HG03025 (cell line): ENCODE measurements around the gene MYH6.
"Not testable (repeated sequence)": the region's sequence is repeated elsewhere in the genome, so short reads cannot be mapped to it uniquely, and the experiment has no call there.

Experiments used
- ATAC-seq: cut with Tn5 transposase; IDR thresholded peaks from one replicate; pipeline ENCODE4 v1.9.1; 2021; ENCODE audit warnings: mild to moderate bottlenecking, moderate library complexity; ENCODE audit not compliant: unreplicated experiment, low FRiP score

The MYH6 gene

DNA sequence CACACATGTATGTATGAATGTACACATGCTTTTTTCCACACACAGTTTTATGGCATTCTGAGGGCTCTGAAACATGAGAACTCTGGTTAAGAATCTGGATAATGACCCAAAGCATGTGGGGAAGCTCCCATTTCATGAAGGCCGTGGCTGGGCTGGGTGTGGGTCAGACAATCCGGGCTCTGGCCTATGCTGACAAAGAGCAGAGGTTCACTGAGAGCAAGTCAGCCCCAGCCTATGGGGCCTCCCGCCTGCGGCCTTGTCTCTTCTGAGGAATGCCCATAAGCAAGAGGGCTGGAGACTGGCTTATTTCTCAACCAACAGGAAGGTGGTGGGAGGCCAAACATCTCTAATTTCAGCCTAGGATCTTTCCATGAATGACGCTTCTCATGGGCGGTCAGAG is 8.5 kb downstream of the MYH6 start:
- no peak for ATAC-seq

DNA sequence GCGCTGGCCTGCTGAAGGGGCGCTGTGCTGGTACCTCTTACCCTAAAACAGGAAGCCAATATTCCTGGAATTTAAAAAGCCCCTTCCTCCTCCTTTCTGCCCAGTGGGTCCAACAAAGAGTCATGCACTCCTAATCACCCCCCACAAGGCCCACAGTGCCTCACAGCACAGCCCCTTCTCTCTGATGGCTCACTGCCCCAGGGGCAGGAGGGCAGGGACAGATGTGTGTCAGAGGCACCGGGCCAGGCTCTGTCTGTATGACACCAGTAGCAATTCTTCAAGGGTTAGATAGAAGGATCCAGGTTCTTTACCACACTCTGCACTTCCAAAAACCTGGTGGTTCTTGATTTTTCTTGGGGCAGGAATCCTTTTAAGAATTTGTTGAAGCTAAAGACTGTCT is 8.9 kb downstream of the MYH6 start:
- no peak for ATAC-seq

DNA sequence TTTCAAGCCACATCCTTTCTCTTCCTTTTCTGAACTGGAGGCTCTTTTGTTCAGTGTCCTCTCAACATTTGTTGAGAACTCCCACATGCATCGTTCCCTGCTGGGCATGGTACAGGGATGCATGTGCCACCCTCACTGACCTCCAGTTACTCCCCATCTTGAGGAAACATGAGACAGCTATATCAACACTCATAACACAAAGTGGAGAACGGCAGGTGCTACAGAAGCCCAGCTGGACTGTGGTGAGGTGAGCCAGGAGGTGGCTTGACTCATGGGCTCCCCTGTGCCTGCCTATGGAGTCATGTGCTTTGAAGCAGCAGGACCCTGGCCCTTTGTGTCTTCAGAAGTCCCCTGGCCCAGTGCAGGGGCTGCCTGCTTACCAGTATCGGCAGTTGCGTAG is 9.7 kb downstream of the MYH6 start:
- ATAC-seq = no peak

DNA sequence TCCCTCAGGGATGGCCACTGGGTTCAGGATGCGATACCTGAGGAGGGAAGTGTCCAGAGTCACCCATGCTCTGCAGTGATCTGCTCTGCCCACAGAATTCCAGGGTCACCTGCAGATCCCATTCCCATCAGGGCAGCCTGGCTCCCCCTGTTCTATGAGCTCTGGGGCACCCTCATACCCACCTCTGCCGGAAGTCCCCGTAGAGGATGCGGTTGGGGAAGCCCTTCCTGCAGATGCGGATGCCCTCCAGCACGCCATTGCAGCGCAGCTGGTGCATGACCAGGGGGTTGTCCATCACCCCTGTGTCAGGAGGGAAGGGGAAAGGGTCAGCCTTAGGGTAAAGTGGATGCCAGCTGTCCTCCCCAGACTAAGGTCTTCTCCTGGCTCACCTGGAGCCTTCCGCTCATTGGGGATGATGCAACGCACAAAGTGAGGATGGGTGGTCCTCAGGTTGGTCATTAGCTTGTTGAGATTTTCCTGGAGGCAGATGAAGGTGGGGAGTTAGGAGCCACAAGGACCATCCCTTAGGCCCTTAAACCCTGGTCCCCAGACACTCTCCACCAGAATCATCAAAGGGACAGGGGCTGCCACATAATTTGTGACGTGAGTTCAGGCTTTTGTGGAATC is 11.2 kb downstream of the MYH6 start:
- no peak for ATAC-seq

DNA sequence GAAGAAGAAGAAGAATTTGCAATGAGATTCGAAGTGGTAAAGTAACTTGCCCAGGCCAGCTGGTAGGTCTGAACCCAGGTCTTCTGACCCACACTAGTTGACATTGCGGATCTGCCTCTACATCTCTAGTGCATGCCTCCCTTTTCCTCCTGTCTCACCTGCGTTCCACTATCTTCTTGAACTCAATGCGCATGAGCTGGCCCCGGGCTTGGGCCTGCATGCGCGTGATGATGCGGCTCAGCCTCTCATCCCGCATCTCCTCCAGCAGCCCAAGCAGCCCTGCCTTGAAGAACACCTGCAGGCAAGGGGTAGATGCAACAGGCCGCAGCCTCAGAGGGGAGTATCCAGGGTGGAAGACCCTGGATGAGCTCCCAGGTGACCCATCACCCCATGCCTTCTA is 11.9 kb downstream of the MYH6 start:
- ATAC-seq = no peak

DNA sequence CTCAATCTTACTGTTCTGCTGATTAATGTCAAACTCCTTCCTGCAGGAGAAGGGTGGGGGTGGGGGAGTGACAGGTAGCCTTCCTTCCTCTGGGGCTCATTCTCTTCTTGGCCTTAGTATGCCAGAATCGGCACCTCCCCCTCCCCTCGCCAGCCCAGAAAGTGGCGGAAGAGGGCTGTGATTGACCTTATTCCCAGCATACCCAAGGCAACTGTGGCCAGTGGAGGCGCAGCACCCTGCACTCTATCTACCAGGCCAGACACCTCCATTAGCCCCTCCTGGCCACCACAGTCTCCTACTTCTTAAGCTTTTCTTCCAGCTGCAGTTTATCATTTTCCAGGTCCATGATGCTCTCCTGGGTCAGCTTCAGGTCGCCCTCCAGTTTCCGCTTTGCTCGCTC is 15.5 kb downstream of the MYH6 start:
- no peak for ATAC-seq

DNA sequence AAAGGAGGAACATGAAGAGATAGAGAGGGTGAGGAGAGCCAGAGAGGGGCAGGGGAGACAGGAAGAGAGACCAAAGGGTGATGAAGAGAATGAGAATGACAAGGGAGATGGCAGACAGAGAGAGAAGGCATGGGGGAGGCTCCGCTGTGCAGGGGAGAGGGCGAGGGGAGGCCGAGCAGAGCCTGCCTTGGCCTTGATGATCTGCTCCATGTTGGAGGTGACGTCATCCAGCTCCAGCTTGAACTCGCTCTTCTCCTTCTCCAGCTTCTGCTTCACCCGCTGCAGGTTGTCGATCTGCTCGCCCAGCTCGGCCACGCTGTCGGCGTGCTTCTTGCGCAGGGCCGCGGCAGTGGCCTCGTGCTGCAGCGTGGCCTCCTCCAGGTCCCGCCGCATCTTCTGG is 18.2 kb downstream of the MYH6 start:
- ATAC-seq = not testable (repeated sequence)

DNA sequence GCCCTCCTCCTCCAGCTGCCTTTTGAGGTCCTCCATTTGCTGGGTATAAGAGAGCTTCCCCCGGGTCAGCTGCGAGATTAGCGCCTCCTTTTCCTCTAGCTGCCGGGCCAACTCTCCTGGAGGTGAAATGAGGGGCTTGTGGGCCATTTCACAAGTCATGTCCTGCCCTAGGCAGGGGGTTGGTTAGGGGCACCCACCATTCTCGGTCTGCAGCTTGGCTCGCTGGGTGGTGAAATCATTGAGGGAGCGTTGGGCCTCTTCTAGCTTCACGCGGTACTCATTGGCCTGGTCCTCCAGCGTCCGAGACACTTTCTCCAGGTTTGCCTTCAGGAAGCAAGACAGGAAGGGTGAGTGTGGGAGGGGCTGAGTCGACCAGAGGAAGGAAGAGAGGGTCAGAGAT is 18.7 kb downstream of the MYH6 start:
- no peak for ATAC-seq

DNA sequence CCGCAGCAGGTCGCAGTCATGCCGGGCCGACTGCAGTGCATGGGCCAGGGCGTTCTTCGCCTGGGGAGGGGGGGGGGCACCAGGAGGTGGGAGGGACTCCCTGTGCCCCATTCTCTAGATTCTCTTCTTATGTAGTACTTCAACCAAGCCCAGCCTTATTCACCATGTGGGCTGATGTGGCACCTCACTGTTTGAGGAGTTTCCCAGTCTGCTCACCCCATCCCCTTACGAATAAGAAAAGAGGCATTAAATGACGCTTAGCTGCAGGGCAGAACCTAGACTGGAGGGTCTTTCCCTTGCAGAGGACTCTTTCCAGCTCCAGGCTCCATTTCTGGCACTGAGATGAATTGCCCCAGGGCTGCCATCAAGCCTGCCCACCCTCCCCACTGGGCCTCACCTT is 19.1 kb downstream of the MYH6 start:
- no peak for ATAC-seq

DNA sequence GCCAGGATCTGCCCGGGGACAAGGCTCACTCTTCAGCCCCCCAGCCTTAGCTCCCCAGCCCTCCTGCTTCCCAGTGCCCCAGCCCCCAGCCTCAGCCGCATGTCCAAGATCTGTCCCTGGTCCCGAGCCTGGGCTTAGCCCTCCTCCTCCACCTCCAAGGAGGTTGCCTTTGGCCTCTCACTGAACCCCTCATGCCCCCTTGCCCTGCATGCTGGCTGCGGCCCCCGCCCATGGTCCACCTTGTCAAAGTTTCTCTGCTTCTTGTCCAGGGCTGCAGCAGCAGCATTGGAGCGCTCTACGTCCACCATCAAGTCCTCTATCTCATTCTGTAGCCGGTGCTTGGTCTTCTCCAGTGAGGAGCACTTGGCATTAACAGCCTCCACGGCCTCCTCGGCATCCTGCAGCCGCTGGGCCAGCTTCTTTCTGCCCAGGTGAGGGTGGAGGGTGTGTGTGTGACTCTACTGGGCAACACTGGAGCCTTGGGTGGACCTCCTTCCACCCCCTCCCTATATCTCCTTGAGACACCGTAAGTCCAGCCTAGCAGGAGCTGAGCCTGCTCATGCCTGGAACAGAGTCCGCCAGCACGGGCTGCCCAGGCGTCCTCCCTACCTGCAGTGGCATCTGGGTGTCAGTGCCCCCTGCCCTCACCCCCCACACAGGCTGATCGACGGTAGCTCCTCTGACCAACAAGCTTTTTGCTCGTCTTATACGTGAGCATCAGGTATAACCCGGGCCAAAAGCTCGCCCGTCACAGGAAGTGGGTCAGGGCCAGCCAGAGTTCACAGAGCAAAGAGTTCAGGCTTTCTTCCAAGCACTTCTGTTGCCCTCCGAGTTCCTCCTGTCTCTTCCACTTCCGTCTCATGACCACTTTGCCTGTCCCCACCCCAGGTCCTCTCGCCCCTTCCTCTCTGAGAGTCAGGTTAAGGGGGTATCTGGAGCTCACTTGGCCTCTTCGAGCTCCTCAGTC is 19.9 kb downstream of the MYH6 start:
- ATAC-seq = no peak

DNA sequence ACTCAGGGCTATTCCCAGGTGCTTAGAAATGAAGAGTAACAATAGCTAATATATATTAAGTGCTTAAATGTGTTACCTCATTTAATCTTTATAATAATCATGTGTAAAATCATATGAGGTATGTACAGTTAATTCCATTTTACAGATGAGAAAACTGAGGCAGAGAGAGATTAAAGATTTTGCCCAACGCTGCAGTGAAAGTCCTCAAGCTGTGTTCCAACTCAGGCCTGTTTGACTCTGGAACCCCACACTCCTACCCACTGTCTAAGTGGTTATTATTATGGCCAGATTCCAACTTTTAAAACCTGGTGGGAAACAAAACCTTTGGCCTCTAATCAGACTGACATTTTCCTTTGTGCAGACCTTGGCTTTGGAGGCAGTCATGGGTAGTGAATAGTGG is 21.1 kb downstream of the MYH6 start:
- ATAC-seq = no peak

DNA sequence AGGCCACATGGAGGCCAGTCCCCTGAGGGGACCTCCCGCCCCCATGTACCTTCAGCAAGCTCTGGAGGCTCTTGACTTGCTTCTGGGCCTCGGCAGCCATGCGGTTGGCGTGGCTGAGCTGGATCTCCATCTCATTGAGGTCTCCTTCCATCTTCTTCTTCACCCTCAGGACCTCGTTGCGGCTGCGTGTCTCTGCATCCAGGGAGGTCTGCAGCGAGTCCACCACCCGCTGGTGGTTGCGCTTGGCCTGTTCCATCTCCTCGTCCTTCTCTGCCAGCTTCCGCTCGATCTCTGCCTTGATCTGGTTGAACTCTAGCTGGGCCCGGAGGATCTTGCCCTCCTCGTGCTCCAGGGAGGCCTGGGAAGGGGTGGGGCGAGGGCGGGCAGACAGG is 21.8 kb downstream of the MYH6 start:
- ATAC-seq = not testable (repeated sequence)

DNA sequence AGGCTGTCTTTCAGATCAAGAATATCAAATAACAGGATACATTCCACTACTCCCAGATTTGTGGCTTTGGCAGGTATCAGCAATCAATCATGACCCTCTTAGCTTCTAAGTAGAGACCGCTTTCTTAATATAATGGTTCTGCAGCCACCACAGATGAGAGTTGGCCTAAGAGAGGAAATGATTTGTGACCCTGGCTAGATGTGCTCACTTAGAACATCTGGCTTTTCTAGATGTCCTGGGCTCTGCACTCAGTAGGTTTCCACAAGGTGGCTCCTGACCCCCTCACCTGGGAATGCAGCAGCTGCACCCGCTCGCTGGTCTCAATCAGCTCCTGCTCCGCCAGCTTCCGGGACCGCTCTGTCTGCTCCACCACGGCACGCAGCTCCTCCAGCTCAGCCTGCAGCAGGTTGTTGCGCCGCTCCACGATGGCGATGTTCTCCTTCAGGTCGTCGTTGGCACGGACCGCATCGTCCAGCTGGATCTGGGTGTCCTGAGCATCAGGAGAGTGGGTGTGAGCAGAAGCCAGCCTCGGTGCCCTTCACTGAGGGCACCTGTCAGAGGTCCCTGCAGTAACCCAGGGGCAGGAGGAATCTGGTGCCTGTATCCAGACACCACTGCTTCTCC is 22.3 kb downstream of the MYH6 start:
- ATAC-seq = no peak

DNA sequence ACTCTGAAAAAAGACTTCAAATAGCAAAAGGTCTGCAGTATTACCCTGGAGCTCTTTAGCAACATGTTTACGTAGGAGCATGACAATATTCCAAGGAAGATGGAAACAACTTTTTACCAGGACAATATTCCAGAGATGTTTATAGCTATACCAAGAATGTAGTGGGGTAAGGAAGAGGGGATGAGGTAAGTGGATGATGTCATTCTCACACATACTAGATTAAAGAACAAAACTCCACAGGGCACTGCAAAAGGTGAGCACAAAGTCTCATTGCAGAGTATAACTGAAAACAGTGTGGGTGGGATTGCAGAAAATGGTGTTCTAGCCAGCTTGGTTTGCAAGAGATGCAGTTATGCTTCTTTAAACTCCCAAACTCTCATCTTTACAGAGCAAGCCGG is 22.8 kb downstream of the MYH6 start:
- no peak for ATAC-seq

DNA sequence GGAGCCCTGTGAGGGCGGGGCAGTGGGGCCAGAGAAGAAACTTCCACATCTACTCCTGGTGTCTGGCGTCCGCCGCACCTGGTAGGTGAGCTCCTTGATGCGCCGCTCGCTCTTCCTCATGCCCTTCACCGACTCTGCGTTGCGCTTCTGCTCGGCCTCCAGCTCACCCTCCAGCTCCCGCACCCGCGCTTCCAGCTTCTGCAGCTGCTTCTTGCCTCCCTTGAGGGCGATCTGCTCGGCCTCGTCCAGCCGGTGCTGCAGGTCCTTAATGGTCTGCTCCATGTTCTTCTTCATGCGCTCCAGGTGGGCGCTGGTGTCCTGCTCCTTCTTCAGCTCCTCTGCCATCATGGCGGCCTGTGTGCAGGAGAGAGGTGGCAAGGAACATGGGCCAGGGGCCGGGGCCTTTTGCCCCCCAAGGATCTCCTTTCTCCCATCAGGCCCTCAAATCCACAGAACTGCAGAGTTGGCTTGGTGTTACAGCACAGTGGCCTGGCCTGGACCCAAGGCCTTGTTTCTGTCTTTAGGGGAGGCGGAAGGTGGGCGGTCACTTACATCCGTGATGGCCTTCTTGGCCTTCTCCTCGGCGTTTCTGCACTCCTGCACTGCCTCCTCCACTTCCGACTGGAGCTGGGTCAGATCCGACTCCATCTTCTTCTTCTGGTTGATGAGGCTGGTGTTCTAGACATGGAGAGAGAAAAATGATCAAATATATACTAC is 23.6 kb downstream of the MYH6 start:
- ATAC-seq = no peak

DNA sequence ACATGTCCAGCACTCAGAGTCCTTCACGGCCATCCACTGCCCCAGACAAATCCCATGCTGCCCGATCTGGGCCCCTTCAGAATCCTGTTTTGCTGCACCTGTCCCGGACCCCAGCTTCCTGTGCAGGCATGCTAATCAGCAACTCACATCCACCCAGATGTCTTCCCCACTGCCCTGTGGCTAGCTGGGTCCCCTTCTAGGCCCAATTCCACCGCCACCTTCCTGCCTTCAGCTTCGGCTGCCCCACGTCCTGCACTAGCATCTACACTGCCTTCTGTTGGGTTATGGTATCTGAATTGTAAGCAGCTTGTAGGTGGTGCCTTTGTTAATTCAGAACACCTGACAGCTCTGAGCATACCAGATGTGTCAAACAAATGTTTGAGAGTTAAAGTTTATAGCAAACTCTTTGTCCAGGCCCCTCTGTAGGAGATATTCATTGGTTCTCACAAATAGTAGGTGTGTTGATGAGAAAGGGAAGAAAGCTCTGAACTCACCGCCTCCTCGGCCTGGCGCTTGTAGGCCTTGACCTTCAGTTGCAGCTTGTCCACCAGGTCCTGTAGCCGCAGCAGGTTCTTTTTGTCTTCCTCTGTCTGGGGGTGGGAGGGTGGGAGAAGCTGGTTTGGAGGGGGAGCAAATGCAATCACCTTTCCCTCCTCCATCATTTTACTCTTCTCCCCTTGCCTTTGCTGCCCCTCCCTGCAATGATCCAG is 25.2 kb downstream of the MYH6 start:
- ATAC-seq = no peak

DNA sequence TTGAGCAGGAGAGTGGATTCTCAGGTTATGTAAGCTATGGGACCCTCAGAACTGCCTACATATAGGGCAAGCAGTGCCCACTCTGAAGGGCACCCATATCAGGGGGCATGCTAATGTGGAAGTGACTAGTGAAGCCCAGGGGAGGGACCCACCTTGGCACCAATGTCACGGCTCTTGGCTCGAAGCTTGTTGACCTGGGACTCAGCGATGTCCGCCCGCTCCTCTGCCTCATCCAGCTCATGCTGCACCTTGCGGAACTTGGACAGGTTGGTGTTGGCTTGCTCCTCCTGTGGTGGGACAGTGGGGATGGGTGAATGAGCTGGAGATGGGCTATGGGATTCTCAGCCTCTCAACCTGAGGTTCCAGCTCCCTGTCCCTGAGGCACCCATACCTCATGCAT is 25.8 kb downstream of the MYH6 start:
- ATAC-seq = no peak

DNA sequence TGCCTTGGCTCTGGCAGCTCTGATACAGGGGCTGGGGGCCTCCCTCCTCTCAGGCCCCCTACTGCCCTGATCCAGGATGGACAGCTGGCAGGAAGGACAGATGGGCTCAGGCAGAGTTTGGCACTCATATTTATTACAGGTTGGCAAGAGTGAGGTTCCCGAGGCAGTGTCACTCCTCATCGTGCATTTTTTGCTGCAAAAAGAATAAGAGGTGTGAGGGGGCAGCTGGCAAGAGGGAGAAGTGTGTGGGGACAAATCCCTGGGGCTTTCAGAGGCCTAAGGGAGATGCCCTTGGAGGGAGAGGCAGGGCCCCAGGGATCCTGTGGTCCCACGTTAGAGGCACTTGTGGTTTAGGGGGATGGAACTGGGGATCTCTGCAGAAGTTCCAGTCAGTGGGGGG is 26.2 kb downstream of the MYH6 start:
- ATAC-seq = no peak

DNA sequence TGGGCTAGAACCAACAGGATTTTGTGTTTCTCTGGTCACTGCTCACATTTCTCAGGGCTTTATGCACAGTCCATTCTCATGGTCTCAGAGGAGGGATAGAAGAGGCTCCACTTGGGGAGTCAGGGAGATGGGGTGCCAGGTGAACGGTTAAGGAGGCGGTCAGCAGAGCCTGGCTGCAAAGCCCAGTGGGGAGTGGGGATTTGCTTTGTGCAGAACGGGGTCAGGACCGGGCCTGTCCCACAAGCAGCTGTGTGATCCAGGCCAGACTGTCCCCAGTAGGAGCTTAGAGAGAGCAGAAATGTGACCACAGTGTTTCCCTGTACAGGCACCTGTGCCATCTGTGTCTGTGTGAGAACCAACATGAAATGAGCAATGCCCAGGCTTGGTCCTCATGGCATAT is 27.1 kb downstream of the MYH6 start:
- no peak for ATAC-seq

DNA sequence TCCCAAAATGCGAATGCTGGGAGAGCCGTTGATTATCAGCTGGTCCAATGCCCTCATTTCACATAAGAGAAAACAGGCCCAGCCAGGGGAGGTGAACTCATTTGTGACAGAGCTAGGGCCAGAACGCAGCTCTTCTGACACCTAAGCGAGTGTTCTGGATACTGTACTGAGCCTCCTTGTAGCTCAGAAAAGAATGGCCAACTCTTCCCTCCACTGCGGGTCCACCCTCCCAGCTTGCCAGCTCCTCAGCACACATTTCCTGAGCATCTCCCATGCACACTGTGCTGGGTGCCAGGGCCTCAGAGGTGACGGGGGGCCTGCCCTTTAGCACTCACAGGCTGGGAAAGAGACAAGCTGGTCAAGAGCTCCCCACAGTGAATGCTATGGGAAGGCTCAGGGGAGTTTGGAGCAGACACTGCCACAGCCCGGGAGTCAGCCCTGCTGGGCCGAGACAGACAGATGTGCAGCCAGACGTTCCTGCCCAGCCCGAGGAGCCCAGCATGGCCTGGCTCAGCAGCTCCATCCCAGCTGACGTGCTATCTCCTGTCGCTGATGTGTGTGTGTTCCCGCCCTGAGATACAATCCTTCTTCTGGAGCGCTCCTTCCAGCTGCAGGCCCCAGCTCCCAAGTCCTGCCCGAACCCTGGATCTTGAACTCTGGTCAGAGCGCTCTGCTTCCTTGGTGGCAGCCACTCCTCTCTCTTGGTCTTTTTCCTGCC is 27.7 kb downstream of the MYH6 start:
- ATAC-seq = no peak
